HL-60 (cell line): Measurements from ENCODE around the gene RCC2.

ENCODE experiments used
- DNase-seq, 2 experiments: peaks; one replicate each; pipeline ENCODE4 v3.0.0-alpha.2; 2010 to 2020; ENCODE audit warnings: low read depth in 1 of 2, low spot score in 1 of 2
- H3K27ac ChIP-seq: fragments of 250-450 bp; sonication (Bioruptor Pico); replicated peaks from 2 replicates; pipeline ENCODE4 v1.5.1; 2020; ENCODE audit warnings: mild to moderate bottlenecking, moderate library complexity
- H3K27me3 ChIP-seq: fragments of 250-450 bp; sonication (Bioruptor Pico); 2 replicates; pipeline ENCODE4 v1.5.1; 2021; ENCODE audit warnings: mild to moderate bottlenecking, moderate library complexity; ENCODE audit not compliant: insufficient read depth, poor library complexity, severe bottlenecking
- H3K4me3 ChIP-seq: replicated peaks from 2 replicates; pipeline ENCODE4 v1.5.1; 2011; ENCODE audit warnings: mild to moderate bottlenecking, control low read depth, low read length; ENCODE audit not compliant: insufficient read depth
- GABPA ChIP-seq: IDR thresholded peaks from 2 replicates; pipeline ENCODE4 v1.6.1; 2012; ENCODE audit warnings: low read depth
- POLR2AphosphoS5 ChIP-seq: IDR thresholded peaks from 2 replicates; pipeline ENCODE4 v1.6.1; 2012; ENCODE audit warnings: low read depth
- REST ChIP-seq: IDR thresholded peaks from 2 replicates; pipeline ENCODE4 v1.6.1; 2012; ENCODE audit warnings: low read depth; ENCODE audit not compliant: insufficient replicate concordance
- SPI1 ChIP-seq: IDR thresholded peaks from 2 replicates; pipeline ENCODE4 v1.6.1; 2012; ENCODE audit warnings: low read depth, mild to moderate bottlenecking, borderline replicate concordance
- TF ChIP-seq, protein P1 (sequence below): IDR thresholded peaks from one replicate; pipeline ENCODE4 v1.5.1; 2011; ENCODE audit warnings: low read length, control low read depth, inconsistent platforms; ENCODE audit not compliant: insufficient read depth

Gene RCC2

GRCh38 chr1:17397910-17398695, 41.4 kb downstream of the RCC2 start:
- DNase-seq: peak; percentile 40 to 76
- H3K27me3 ChIP-seq: peaks cover 2% of the 10 kb centered on the region
- H3K27ac ChIP-seq: no peak overlapping the region
- TF ChIP-seq SPI1 (peak; percentile 96), REST (no peak)
- no peak overlapping the region for H3K4me3 ChIP-seq

GRCh38 chr1:17393230-17393629, 46.2 kb downstream of the RCC2 start:
- no peak overlapping the region for H3K4me3 ChIP-seq
- H3K27me3 ChIP-seq: peaks cover 4% of the 10 kb centered on the region
- TF ChIP-seq SPI1 (no peak), POLR2AphosphoS5 (no peak), GABPA (no peak), REST (no peak)
- TF ChIP-seq, protein P1, sequence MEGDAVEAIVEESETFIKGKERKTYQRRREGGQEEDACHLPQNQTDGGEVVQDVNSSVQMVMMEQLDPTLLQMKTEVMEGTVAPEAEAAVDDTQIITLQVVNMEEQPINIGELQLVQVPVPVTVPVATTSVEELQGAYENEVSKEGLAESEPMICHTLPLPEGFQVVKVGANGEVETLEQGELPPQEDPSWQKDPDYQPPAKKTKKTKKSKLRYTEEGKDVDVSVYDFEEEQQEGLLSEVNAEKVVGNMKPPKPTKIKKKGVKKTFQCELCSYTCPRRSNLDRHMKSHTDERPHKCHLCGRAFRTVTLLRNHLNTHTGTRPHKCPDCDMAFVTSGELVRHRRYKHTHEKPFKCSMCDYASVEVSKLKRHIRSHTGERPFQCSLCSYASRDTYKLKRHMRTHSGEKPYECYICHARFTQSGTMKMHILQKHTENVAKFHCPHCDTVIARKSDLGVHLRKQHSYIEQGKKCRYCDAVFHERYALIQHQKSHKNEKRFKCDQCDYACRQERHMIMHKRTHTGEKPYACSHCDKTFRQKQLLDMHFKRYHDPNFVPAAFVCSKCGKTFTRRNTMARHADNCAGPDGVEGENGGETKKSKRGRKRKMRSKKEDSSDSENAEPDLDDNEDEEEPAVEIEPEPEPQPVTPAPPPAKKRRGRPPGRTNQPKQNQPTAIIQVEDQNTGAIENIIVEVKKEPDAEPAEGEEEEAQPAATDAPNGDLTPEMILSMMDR: no peak
- no peak for DNase-seq
- H3K27ac ChIP-seq: no peak overlapping the region

- Histone ChIP-seq H3K27ac (no peak overlapping the region), H3K4me3 (no peak overlapping the region), H3K27me3 (peaks cover 4% of the 10 kb centered on the region)
- no peak for DNase-seq
- TF ChIP-seq SPI1: no peak
- TF ChIP-seq POLR2AphosphoS5: no peak
- TF ChIP-seq REST: no peak
- no peak for TF ChIP-seq GABPA
- TF ChIP-seq, protein P1: no peak
Observed at GRCh38 chr1:17392199-17392740, 47.2 kb downstream of the RCC2 start.
